Activated naive CD4-positive, alpha-beta T cell treated with anti-CD3 and anti-CD28 coated beads, Interleukin-2, amount 10 ng/mL, durations not matched to agents 7 days and 5 days (primary cell): Measurements from ENCODE around the gene PRSS1.
"Not testable (repeated sequence)": the region's sequence is repeated elsewhere in the genome, so short reads cannot be mapped to it uniquely, and the experiment has no call there.

Source experiments
- CTCF ChIA-PET: fragments of 350-600 bp; sonication (Branson Sonifier 250); formaldehyde crosslinking; loops from one replicate; lab custom pipeline; 2021; ENCODE audit warnings: antibody characterized with exemption; lab: Charles Lee
- DNase-seq: peaks from one replicate; pipeline ENCODE4 v3.0.0-alpha.2; 2020
- H3K27ac Mint-ChIP-seq: one replicate; pipeline ENCODE4 v1.8.0; 2021; ENCODE audit warnings: mild to moderate bottlenecking, moderate library complexity, mixed read lengths
- H3K27me3 Mint-ChIP-seq: one replicate; pipeline ENCODE4 v1.8.0; 2021; ENCODE audit warnings: mild to moderate bottlenecking, mixed read lengths
- H3K36me3 Mint-ChIP-seq: one replicate; pipeline ENCODE4 v1.8.0; 2021; ENCODE audit warnings: mixed read lengths
- H3K4me1 Mint-ChIP-seq: one replicate; pipeline ENCODE4 v1.8.0; 2021; ENCODE audit warnings: mixed read lengths
- H3K4me3 Mint-ChIP-seq: one replicate; pipeline ENCODE4 v1.8.0; 2021; ENCODE audit warnings: mild to moderate bottlenecking, moderate library complexity, mixed read lengths
- H3K9me3 Mint-ChIP-seq: one replicate; pipeline ENCODE4 v1.8.0; 2021; ENCODE audit warnings: mixed read lengths

PRSS1 gene

DNA sequence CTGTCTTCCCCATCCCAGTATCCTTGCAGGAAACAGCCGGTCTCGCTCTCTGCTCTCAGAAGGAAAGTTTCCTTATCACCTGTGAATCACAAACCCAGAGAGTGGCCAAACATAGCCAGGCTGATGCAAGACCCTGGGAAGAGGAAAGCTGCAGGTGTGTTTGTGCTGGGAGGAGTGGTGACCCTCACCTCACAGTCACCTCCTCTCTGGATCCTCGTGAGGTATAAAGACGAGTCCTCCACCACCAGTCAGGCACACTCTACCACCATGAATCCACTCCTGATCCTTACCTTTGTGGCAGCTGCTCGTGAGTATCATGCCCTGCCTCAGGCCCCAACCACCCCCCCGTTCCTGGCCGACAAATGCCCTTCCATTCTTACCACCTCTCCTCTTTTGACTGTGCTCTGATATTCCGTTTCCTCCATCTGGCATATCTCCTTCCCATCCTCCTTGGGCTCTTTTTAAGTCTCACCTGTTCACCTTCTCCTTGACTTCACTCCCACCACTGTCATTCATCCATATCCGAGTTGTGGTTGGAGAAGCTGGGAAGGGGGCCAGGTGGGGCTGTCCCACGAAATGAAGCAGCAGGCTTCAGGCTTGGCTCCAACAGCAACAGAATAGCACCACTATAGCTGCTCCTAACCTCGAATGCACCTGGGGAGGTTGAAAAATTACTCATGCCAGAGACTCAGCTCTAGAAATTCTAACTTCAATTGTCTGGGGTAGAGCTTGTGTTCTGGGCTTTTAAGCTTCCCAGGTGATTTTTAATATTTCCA lies at the start of gene PRSS1:
Gene PRSS1, plus strand, starts transcription at position 255 of the 776 bp plus-strand sequence. Its CDS starts 13 bp downstream, at position 268.
- H3K4me1 Mint-ChIP-seq, result no peaks in the 10 kb centered on the region
- DNase-seq, result no peak
- CTCF ChIA-PET, result no interaction called here
- H3K27me3 Mint-ChIP-seq, result peaks cover 22% of the 10 kb centered on the region
- H3K36me3 Mint-ChIP-seq, result no peaks in the 10 kb centered on the region
- no peak within 1 kb of the TSS for H3K4me3 Mint-ChIP-seq
- no peak within 1 kb of the TSS for H3K27ac Mint-ChIP-seq
- H3K9me3 Mint-ChIP-seq, result no peaks in the 10 kb centered on the region

DNA sequence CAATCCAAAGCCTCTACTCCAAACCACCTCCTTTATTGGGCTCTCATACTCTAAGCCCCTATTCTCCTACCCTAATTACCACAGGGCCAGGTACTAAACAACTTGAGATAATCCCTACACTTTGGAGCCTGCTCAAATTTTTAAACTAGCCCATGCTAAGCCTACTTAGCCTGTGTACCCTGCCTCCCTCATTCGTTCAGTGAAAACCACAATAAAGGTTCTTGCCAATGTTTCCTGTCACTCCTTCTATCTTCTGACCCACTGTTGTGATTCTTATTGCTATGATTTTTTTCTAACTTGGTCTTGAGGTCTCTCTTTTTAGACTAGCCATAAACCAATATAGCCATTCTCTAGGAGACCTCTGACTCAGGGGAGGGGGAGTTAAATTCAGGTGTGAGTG lies 48.3 kb upstream of the PRSS1 start:
- CTCF ChIA-PET, DNase-seq, H3K4me3 Mint-ChIP-seq, H3K27me3 Mint-ChIP-seq, H3K9me3 Mint-ChIP-seq, H3K36me3 Mint-ChIP-seq: not testable (repeated sequence)
- peak overlapping the region; percentile 56 for H3K27ac Mint-ChIP-seq
- H3K4me1 Mint-ChIP-seq, result peaks cover 40% of the 10 kb centered on the region

DNA sequence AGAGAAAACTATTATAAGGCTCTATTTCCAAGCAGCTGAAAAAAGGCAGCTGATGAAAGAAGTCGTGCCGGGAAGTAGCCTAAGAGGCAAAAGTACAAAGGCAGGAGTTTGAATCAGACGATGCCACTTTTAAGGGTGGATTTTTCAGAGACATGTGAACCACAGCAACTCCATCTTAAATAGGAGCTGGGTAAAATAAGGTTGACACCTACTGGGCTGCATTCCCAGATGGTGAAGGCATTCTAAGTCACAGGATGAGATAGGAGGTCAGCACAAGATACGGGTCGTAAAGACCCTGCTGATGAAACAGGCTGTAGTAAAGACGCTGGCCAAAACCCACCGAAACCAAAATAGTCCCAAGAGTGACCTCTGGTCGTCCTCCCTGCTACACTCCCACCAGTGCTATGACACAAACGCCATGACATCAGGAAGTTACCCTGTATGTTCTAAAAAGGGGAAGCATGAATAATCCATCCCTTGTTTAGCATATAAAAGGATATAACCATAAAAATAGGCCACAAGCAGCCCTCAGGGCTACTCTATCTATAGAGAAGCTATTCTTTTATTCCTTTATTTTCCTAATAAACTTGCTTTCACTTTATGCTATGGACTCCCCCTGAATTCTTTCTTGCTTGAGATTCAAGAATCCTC lies 45.5 kb upstream of the PRSS1 start:
- no peak for DNase-seq
- Mint-ChIP-seq H3K27me3 (no peaks in the 10 kb centered on the region), H3K9me3 (no peaks in the 10 kb centered on the region), H3K27ac (no peak overlapping the region), H3K36me3 (peaks cover 4% of the 10 kb centered on the region), H3K4me3 (no peak overlapping the region), H3K4me1 (peaks cover 38% of the 10 kb centered on the region)
- CTCF ChIA-PET, result no interaction called here

DNA sequence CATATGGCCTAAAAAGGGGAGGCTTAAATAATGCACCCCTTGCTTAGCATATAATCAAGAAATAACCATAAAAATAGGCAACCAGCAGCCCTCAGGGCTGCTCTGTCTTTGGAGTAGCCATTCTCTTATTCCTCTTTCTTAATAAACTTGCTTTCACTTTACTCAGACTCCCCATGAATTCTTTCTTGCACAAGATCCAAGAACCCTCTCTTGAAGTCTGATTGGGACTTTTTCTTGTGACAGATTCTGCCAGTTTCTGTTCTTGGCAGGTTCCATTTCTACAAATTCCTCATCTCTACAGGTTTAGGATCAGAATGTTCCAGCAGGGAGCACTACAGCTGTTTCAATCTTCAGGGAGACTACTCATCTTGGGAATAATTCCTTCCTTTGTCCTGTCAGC lies 40.5 kb upstream of the PRSS1 start:
- CTCF ChIA-PET, H3K4me3 Mint-ChIP-seq: not testable (repeated sequence)

DNA sequence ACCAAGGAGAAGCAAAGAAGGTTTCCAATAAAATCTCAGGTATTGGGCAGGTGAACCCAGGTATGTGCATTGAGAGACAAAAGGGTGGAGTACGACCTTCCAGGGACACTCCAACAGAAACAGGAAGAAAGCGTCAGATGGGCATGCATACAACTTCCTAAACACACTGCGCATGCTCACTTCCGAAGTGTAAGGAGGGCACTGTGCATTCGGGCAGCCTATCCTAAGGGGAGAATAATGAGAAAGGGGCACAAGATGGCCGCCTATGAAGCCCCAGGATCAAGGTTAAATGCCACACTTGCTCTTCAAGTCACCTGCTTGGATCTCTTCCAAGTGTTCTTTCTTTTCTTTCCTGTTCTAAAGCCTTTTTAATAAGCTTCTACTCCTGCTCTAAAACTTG lies 39.4 kb upstream of the PRSS1 start:
- H3K4me3 Mint-ChIP-seq, result peak overlapping the region; percentile 28
- CTCF ChIA-PET, result no interaction called here
- H3K4me1 Mint-ChIP-seq, result peaks cover 61% of the 10 kb centered on the region
- peaks cover 1% of the 10 kb centered on the region for H3K36me3 Mint-ChIP-seq
- DNase-seq, result no peak
- H3K27me3 Mint-ChIP-seq, result no peaks in the 10 kb centered on the region
- H3K27ac Mint-ChIP-seq, result peak overlapping the region; percentile 59
- no peaks in the 10 kb centered on the region for H3K9me3 Mint-ChIP-seq

More for the DNA sequence above, 40.5 kb upstream of the PRSS1 start:
- Mint-ChIP-seq H3K4me1 (peaks cover 50% of the 10 kb centered on the region), H3K27ac (peak overlapping the region; percentile 21)
- not testable (repeated sequence) for DNase-seq, H3K27me3 Mint-ChIP-seq, H3K9me3 Mint-ChIP-seq, H3K36me3 Mint-ChIP-seq

DNA sequence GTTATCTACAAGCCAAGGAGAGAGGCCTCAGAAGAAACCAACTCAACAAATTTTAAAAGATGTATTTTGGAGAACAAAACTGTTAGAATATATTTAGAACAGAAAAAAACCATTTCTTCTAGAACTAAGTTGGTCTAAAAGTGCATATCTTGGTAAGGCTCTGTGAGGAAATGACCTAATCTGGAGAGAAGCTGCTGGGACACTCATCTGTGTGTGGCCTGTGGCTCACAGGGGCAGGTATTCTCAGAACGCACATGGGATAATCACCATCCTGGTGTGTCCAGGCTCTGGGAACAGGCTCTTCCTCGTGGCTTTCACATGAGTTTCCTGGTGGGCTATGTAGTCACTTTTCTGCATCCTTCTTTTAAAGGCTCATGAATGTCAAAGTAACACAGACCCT lies 38.1 kb upstream of the PRSS1 start:
- no peaks in the 10 kb centered on the region for H3K27me3 Mint-ChIP-seq
- peak overlapping the region; percentile 91 for H3K27ac Mint-ChIP-seq
- no peaks in the 10 kb centered on the region for H3K36me3 Mint-ChIP-seq
- no peaks in the 10 kb centered on the region for H3K9me3 Mint-ChIP-seq
- CTCF ChIA-PET, result interaction anchor here (0.7 to 4.3 kb wide), 2 partner anchors 41 to 72 kb away, joined by 3 to 27 read pairs; no protein-coding TSS in a partner anchor
- DNase-seq, result no peak
- H3K4me1 Mint-ChIP-seq, result peaks cover 73% of the 10 kb centered on the region
- H3K4me3 Mint-ChIP-seq, result peak overlapping the region; percentile 78

DNA sequence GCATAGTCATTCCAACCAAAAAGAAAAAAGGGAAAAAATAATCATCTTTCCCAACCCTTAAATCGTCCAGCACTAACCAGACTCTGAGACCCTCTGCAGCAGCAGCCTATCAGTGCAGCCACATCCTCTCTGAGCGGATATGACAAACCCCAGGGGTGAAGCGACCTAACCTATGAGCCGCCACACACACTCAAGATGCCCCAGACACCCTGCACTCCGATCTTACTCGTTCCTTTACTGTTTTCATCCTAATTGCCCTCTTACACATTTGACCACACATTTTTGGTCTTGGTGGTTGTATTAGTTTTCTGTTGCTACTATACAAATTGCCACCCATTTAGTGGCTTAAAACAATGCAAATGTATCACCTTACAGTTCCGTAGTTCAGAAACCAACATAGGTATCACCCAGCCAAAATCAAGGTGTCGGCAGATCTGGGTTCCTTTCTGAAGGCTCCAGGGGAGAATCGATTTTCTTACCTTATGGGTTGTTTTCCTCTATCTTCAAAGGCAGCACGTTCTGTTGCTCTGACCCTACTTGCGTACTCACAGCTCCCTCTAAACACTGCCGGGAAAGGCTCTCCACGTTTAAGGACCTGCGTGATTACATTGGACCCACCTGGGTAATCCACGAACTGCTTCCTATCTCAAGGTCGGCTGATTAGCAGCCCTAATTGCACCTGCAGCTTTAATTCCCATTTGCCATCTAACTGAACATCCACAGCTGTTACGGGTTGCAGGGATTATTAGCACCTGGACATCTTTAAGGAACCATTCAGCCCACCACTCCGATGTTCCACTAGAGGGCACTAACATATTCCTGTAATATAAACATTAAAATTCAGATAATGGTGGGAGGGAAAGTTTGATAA lies 37.3 kb upstream of the PRSS1 start:
- Mint-ChIP-seq H3K27me3 (no peaks in the 10 kb centered on the region), H3K9me3 (no peaks in the 10 kb centered on the region), H3K4me1 (peaks cover 80% of the 10 kb centered on the region), H3K4me3 (peak overlapping the region; percentile 78), H3K27ac (peak overlapping the region; percentile 91), H3K36me3 (no peaks in the 10 kb centered on the region)
- DNase-seq, result peak; percentile 42
- CTCF ChIA-PET, result interaction anchor here (0.7 to 4.3 kb wide), 5 partner anchors 42 to 100 kb away, joined by 3 to 28 read pairs (median 4); no protein-coding TSS in a partner anchor

DNA sequence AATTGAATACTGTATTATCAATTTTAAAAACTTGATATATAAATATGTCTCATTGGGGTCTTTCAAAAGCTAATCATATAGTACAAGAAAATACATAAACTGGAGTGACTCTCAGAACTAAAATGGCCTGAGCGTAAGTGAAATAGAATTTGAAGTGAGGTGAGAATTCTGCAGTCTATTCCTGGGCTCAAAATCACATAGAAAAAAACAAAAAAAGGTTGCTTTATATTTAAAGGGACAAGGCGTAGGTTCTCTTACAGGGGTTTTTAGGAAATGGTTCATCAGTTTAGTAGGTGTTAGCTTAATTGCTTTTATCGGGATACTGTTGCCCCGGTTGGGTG lies 36.7 kb upstream of the PRSS1 start:
- Mint-ChIP-seq H3K4me3 (no peak overlapping the region), H3K36me3 (no peaks in the 10 kb centered on the region), H3K27ac (peak overlapping the region; percentile 91), H3K4me1 (peaks cover 86% of the 10 kb centered on the region), H3K9me3 (no peaks in the 10 kb centered on the region), H3K27me3 (no peaks in the 10 kb centered on the region)
- no peak for DNase-seq
- CTCF ChIA-PET, result interaction anchor here (1.0 to 4.3 kb wide), 6 partner anchors 71 to 123 kb away, joined by 3 to 28 read pairs (median 4); no protein-coding TSS in a partner anchor

DNA sequence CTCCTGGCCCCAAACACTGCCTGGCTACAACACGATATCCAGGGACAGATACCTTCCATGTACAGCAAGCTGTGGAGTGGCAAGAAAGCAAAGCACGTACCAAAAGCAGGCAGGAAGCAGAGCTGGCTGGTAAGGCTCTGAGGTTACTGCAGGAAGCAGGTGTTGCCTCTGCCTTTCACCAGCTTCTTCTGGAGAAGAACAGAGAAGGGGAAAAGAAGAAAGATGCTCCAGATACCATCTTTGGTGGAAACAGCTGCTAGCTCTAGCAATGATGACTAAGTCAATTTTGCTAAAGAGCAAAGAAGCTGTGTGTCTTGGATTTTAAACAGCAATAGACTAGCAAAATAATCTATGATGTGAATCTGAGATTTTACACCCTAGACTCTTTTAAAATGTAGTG lies 34.9 kb upstream of the PRSS1 start:
- Mint-ChIP-seq H3K36me3 (no peaks in the 10 kb centered on the region), H3K4me1 (peaks cover 90% of the 10 kb centered on the region), H3K27me3 (no peaks in the 10 kb centered on the region), H3K9me3 (no peaks in the 10 kb centered on the region), H3K27ac (peak overlapping the region; percentile 83), H3K4me3 (peak overlapping the region; percentile 39)
- DNase-seq, result peak; percentile 67
- CTCF ChIA-PET, result interaction anchor here (0.9 to 4.3 kb wide), 5 partner anchors 25 to 97 kb away, joined by 3 to 28 read pairs (median 8); no protein-coding TSS in a partner anchor

DNA sequence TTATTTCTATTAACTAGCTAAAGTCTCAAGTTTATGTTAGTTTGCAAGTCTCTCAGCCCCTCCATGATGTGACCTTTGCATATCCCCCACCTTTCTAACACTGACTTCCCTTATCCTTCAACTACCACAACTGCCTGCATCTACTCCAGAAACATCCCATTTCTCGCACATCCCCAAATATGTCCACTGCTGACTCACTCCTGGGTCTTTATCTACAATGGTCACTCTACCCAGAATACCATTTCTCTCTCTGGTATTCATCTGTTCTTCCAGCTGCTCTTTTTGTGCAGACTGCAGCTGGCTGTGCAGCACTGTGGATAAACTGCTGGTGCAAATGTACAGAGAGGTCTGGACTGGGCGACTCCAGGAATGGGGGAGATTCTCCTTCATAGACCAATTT lies 32.7 kb upstream of the PRSS1 start:
- no peaks in the 10 kb centered on the region for H3K36me3 Mint-ChIP-seq
- no peaks in the 10 kb centered on the region for H3K27me3 Mint-ChIP-seq
- peaks cover 81% of the 10 kb centered on the region for H3K4me1 Mint-ChIP-seq
- CTCF ChIA-PET, result no interaction called here
- H3K9me3 Mint-ChIP-seq, result no peaks in the 10 kb centered on the region
- peak overlapping the region; percentile 37 for H3K4me3 Mint-ChIP-seq
- H3K27ac Mint-ChIP-seq, result peak overlapping the region; percentile 75
- DNase-seq, result no peak

DNA sequence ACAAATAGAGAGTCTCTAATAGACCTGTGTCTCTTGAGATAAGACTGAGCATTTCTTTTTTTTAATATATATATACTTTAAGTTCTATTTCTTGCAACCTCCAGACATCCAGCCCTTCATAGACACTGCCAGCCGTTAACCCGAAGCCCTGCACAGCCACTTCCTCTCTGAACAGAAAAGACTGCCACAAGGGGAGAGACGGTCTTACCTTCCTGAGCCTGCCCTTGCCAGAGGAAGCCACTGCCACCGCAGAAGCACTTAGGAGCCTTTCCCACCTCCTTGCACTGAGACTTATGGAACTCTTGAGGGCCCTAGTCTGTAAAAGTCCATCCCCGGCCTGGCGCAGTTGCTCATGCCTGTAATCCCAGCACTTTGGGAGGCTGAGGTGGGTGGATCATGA lies 31.8 kb upstream of the PRSS1 start:
- peaks cover 3% of the 10 kb centered on the region for H3K36me3 Mint-ChIP-seq
- peak; percentile 44 for DNase-seq
- CTCF ChIA-PET, result no interaction called here
- H3K27me3 Mint-ChIP-seq, result no peaks in the 10 kb centered on the region
- H3K27ac Mint-ChIP-seq, result peak overlapping the region; percentile 81
- H3K4me1 Mint-ChIP-seq, result peaks cover 82% of the 10 kb centered on the region
- H3K9me3 Mint-ChIP-seq, result no peaks in the 10 kb centered on the region
- H3K4me3 Mint-ChIP-seq, result peak overlapping the region; percentile 63

DNA sequence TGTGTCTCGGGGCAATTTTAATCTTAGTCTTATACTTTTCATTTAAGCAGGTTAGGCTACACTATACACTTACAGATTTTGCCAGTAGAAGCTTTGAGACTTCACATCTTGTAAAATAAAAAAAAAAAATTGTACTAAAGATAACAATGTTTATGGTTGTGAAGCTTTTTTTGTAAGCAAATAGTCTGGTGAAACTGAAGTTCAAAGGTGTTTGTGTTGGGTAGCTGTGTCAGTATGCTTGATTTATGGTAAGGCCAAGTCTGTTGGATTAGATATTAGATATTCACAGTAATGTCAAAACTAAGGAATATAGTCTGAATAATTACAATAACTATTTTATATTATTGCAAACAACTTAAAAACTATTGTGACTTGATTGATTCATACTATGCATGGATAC lies 31.0 kb upstream of the PRSS1 start:
- no peak for DNase-seq
- CTCF ChIA-PET, result no interaction called here
- H3K27me3 Mint-ChIP-seq, result no peaks in the 10 kb centered on the region
- H3K4me3 Mint-ChIP-seq, result peak overlapping the region; percentile 63
- no peak overlapping the region for H3K27ac Mint-ChIP-seq
- H3K4me1 Mint-ChIP-seq, result peaks cover 80% of the 10 kb centered on the region
- no peaks in the 10 kb centered on the region for H3K9me3 Mint-ChIP-seq
- peaks cover 3% of the 10 kb centered on the region for H3K36me3 Mint-ChIP-seq

DNA sequence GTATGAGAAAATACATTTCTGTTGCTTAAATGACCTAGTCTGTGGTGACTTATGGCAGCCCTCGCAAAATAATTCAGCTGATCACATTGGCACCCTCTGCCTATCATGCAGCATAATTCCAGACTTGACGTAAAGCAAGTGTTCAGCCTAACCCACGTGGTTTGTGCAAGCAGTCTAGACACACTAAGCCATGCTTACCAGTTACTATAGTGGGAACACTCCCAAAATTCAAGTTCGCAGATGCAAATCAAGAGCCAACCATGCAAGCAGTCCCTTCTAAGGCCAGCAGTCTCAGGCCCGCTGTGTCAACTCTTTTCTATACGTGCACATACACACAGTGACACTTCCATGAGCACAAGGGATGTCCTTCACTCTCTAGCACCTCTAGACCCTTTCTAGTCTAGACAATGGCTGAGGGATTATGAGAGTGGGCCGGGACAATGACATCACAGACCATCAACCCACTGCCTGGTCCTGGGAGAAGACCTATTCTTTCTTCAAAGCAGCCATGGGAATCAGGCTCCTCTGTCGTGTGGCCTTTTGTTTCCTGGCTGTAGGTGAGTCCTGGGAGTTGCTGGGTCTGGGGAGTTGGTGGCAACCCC lies 29.0 kb upstream of the PRSS1 start:
- Mint-ChIP-seq H3K4me3 (peak overlapping the region; percentile 69), H3K4me1 (peaks cover 60% of the 10 kb centered on the region), H3K27ac (peak overlapping the region; percentile 77), H3K27me3 (no peaks in the 10 kb centered on the region), H3K36me3 (peaks cover 3% of the 10 kb centered on the region), H3K9me3 (no peaks in the 10 kb centered on the region)
- DNase-seq, result no peak
- CTCF ChIA-PET, result no interaction called here

DNA sequence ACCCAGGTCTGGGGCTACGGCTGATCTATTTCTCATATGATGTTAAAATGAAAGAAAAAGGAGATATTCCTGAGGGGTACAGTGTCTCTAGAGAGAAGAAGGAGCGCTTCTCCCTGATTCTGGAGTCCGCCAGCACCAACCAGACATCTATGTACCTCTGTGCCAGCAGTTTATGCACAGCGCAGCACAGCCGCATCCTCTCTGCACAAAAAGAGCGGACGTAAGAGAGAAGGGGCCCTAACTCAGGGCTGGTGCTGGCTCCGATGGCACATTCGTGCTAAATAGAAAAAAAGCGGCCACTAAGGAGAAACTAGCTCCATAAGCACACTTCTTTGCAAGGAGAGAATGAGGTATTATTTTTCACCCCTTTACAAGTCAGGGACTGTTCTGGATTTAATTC lies 28.3 kb upstream of the PRSS1 start:
- CTCF ChIA-PET, result no interaction called here
- H3K27ac Mint-ChIP-seq, result peak overlapping the region; percentile 77

More for the DNA sequence above, 28.3 kb upstream of the PRSS1 start:
- Mint-ChIP-seq H3K4me1 (peaks cover 53% of the 10 kb centered on the region), H3K4me3 (peak overlapping the region; percentile 69), H3K36me3 (peaks cover 3% of the 10 kb centered on the region), H3K9me3 (no peaks in the 10 kb centered on the region), H3K27me3 (no peaks in the 10 kb centered on the region)
- DNase-seq, result no peak
